Mucosa of descending colon (tissue), 3 donors: ENCODE data around the gene ADAMTS2. TPM values are rescaled to one million over a fixed set of nuclear protein-coding genes. Genes with fewer than 3 reads are reported as not detected.

ENCODE experiments used
- ATAC-seq: fragments of 200-7000 bp; cut with Tn5 transposase; one replicate; pipeline ENCODE4 v1.9.1; 2020; ENCODE audit warnings: mild to moderate bottlenecking, moderate library complexity
- DNase-seq, 3 donors: peaks; one replicate each; pipeline ENCODE4 v3.0.0-alpha.2; 2020
- H3K36me3 ChIP-seq: fragments of 200-600 bp; one replicate; pipeline ENCODE4 v1.8.0; 2021; ENCODE audit warnings: low read depth, mild to moderate bottlenecking
- H3K4me1 ChIP-seq: fragments of 200-600 bp; one replicate; pipeline ENCODE4 v1.8.0; 2021; ENCODE audit warnings: low read depth, mild to moderate bottlenecking
- H3K4me3 ChIP-seq: fragments of 200-600 bp; one replicate; pipeline ENCODE4 v1.8.0; 2021; ENCODE audit warnings: mild to moderate bottlenecking
- H3K9me3 ChIP-seq: fragments of 200-600 bp; one replicate; pipeline ENCODE4 v1.8.0; 2021; ENCODE audit warnings: mild to moderate bottlenecking
- CTCF ChIP-seq: fragments of 200-600 bp; IDR thresholded peaks from one replicate; pipeline ENCODE4 v1.8.0; 2022; ENCODE audit warnings: antibody characterized with exemption, mild to moderate bottlenecking
- intact Hi-C, 2 donors: fragments of 100-400 bp; cut with DNase I in 1 of 2; cut with micrococcal nuclease in 1 of 2; formaldehyde crosslinking; loops; one replicate each; pipeline versions ENCODE4 v1.11.0 to v1.11.1; 2022; cut with DNase I, micrococcal nuclease
- total RNA-seq, 3 donors: library from RNA; stranded (reverse); fragmentation: NEBNext Ultra II Directional in 2 of 3; extraction: Animal tissue kit (Norgen Biotek cat#: 25700) in 2 of 3; gene quantifications; one replicate each; pipeline versions ENCODE4 v1.2.1 to v1.2.4, GENCODE V29; 2021 to 2023
- donor health status: DM: no; HTN: no; CAD: no; lungs with moderate emphysema.
- donor health status: DM: no; HTN: no; CAD: no.
- donor health status: DM: no; HTN: yes; CAD: no.

Gene ADAMTS2
- total RNA-seq, 3 donors from 2014 or later, result 1.3 to 9.2 (median 7.3) TPM

DNA sequence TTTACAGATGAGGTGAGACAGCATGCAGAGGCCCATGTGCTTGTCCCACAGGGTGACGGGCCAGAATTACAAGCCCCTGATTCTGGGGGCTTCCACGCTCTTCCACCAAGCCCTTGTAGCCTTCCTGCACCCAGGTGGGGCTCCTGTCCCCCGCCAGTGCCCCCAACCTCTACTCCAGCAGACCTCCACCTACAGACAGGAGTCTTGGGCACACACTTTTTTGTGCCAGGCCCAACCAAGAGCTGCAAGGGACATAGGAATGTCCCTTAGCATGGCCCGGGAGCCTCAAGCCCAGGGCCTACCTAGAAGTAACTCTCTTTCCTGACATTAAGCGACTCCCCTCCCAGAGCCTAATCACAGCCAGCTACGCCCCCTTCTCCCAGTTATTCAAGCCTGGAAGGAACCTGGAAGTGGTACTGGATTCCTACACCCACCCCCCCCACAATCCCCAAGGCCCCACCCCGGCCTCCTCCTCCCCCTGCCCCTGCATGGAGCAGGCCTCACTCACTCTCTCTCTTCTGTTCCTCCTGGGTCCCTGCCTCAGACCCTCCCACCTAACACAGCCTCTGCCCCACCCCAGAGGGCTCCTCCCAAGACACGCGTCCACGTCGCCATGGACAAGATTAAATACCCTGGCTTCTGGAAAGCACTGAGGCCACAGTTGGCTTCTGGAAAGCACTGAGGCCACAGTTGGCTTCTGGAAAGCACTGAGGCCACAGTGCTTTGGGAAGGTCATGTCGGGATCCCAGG lies 30.5 kb downstream of the ADAMTS2 start:
- Histone ChIP-seq H3K9me3 (no peaks in the 10 kb centered on the region), H3K4me1 (no peaks in the 10 kb centered on the region), H3K36me3 (no peaks in the 10 kb centered on the region), H3K4me3 (no peak overlapping the region)
- no peak for TF ChIP-seq CTCF
- intact Hi-C loops, result no loop called here
- DNase-seq (peak in 2 of 3 donors; percentile 4 to 30), ATAC-seq (no peak)

DNA sequence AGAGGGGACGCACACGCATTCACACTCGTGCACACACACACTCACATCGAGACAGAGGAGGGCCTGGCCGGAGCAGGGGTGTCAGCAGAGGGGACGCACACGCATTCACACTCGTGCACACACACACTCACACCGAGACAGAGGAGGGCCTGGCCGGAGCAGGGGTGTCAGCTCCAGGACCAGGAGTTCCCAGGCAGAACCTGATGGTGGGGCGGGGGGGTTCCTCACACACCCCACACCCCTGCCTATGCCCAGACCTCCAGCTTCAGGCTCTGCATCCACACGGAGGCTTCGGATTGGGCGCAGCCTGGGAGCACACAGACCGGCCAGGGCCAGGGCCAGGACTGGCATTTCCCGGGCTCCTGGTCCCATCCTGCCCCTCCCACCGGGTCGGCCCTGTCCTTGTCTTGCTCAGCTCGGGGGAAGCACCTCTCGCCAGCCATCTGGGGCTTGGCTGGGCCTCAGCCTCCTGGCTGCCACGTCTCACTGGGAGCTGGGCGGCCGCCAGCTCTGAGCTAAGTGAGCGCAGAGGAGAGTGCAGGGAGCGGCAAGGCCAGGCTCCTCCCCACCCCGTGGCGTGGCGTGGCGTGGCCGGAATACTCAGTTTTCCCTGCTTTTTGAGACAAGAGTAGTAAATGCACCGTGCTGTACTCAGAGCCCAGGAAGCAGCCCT lies 31.3 kb downstream of the ADAMTS2 start:
- DNase-seq, result peak; percentile 53 to 81 (median 67)

GRCh38 chr5:179312557-179313235 lies 32.6 kb downstream of the ADAMTS2 start:
- DNase-seq (peak in 2 of 3 donors; percentile 1 to 18), ATAC-seq (no peak)
- Histone ChIP-seq H3K9me3 (no peaks in the 10 kb centered on the region), H3K4me3 (no peak overlapping the region), H3K36me3 (no peaks in the 10 kb centered on the region), H3K4me1 (no peaks in the 10 kb centered on the region)
- intact Hi-C loops, result no loop called here
- TF ChIP-seq CTCF, result no peak

More for the DNA sequence above, 31.3 kb downstream of the ADAMTS2 start:
- no peaks in the 10 kb centered on the region for H3K9me3 ChIP-seq
- H3K36me3 ChIP-seq, result no peaks in the 10 kb centered on the region
- H3K4me3 ChIP-seq, result no peak overlapping the region
- intact Hi-C loops, result no loop called here
- ATAC-seq, result peak; percentile 70
- TF ChIP-seq CTCF, result no peak
- no peaks in the 10 kb centered on the region for H3K4me1 ChIP-seq

- H3K4me3 ChIP-seq, result no peak overlapping the region
- no peaks in the 10 kb centered on the region for H3K4me1 ChIP-seq
- no peaks in the 10 kb centered on the region for H3K36me3 ChIP-seq
- ATAC-seq (no peak), DNase-seq (peak in 2 of 3 donors; percentile 1 to 22)
- intact Hi-C loops, result no loop called here
- TF ChIP-seq CTCF, result no peak
- H3K9me3 ChIP-seq, result no peaks in the 10 kb centered on the region
Measured at GRCh38 chr5:179311581-179311980, 33.7 kb downstream of the ADAMTS2 start.

GRCh38 chr5:179311091-179311470 lies 34.2 kb downstream of the ADAMTS2 start:
- Histone ChIP-seq H3K36me3 (no peaks in the 10 kb centered on the region), H3K4me1 (no peaks in the 10 kb centered on the region), H3K4me3 (no peak overlapping the region), H3K9me3 (no peaks in the 10 kb centered on the region)
- intact Hi-C loops, result no loop called here
- peak in 2 of 3 donors; percentile 16 to 27 for DNase-seq
- no peak for ATAC-seq
- no peak for TF ChIP-seq CTCF
